H9 (cell line): ENCODE results near the gene ST6GALNAC3. TPM values are rescaled to one million over a fixed set of nuclear protein-coding genes. Genes with fewer than 3 reads are reported as not detected.
A peak's percentile ranks its signal among the peaks of the same experiment; 100 is the strongest.

Source experiments
- DNase-seq: peaks from one replicate; pipeline ENCODE4 v3.0.0-alpha.2; 2017
- H2AFZ ChIP-seq: one replicate; pipeline ENCODE4 v1.6.1; 2013; ENCODE audit warnings: mild to moderate bottlenecking, low read length, control low read depth, moderate library complexity
- H2AK5ac ChIP-seq: 2 replicates; pipeline ENCODE4 v1.6.1; 2013; ENCODE audit warnings: low read length, control low read depth, mixed read lengths; ENCODE audit not compliant: insufficient read length
- H2BK120ac ChIP-seq: one replicate; pipeline ENCODE4 v1.6.1; 2013; ENCODE audit warnings: low read depth, mild to moderate bottlenecking, low read length, control low read depth, inconsistent platforms; ENCODE audit not compliant: poor library complexity, severe bottlenecking
- H2BK12ac ChIP-seq: 2 replicates; pipeline ENCODE4 v1.6.1; 2013; ENCODE audit warnings: low read length, control low read depth, mixed read lengths, low read depth; ENCODE audit not compliant: insufficient read length
- H2BK15ac ChIP-seq: 2 replicates; pipeline ENCODE4 v1.6.1; 2013; ENCODE audit warnings: low read depth, low read length, control low read depth
- H2BK20ac ChIP-seq: one replicate; pipeline ENCODE4 v1.6.1; 2013; ENCODE audit warnings: low read depth, mild to moderate bottlenecking, low read length, control low read depth, inconsistent platforms; ENCODE audit not compliant: poor library complexity, severe bottlenecking
- H2BK5ac ChIP-seq: 2 replicates; pipeline ENCODE4 v1.6.1; 2013; ENCODE audit warnings: low read length, control low read depth, mixed read lengths; ENCODE audit not compliant: insufficient read length
- H3K14ac ChIP-seq: 2 replicates; pipeline ENCODE4 v1.6.1; 2013; ENCODE audit warnings: low read length, control low read depth; ENCODE audit not compliant: insufficient read depth
- H3K18ac ChIP-seq: 2 replicates; pipeline ENCODE4 v1.6.1; 2013; ENCODE audit warnings: low read depth, mild to moderate bottlenecking, mixed read lengths, low read length, control low read depth; ENCODE audit not compliant: insufficient read length
- H3K23ac ChIP-seq: 2 replicates; pipeline ENCODE4 v1.6.1; 2013; ENCODE audit warnings: low read length, control low read depth, mixed read lengths, low read depth; ENCODE audit not compliant: insufficient read length
- H3K23me2 ChIP-seq: 2 replicates; pipeline ENCODE4 v1.6.1; 2013; ENCODE audit warnings: low read depth, mild to moderate bottlenecking, mixed read lengths, low read length, control low read depth; ENCODE audit not compliant: insufficient read length, poor library complexity, severe bottlenecking
- H3K27ac ChIP-seq: 2 replicates; pipeline ENCODE4 v1.5.1; 2013; ENCODE audit warnings: low read length, control low read depth, mixed read lengths, low read depth; ENCODE audit not compliant: insufficient read length
- H3K27me3 ChIP-seq: 2 replicates; pipeline ENCODE4 v1.6.1; 2013; ENCODE audit warnings: low read length, control low read depth, inconsistent platforms; ENCODE audit not compliant: insufficient read depth
- H3K4ac ChIP-seq: 2 replicates; pipeline ENCODE4 v1.6.1; 2013; ENCODE audit warnings: low read depth, mild to moderate bottlenecking, control low read depth, inconsistent platforms, low read length, moderate library complexity
- H3K4me1 ChIP-seq: 2 replicates; pipeline ENCODE4 v1.6.1; 2013; ENCODE audit warnings: low read length, control low read depth, inconsistent platforms; ENCODE audit not compliant: insufficient read depth
- H3K4me2 ChIP-seq: 2 replicates; pipeline ENCODE4 v1.6.1; 2013; ENCODE audit warnings: low read length, control low read depth, mixed read lengths; ENCODE audit not compliant: insufficient read length, insufficient read depth
- H3K56ac ChIP-seq: 2 replicates; pipeline ENCODE4 v1.6.1; 2013; ENCODE audit warnings: low read depth, mild to moderate bottlenecking, mixed read lengths, low read length, control low read depth; ENCODE audit not compliant: insufficient read length
- H3K79me1 ChIP-seq: 2 replicates; pipeline ENCODE4 v1.6.1; 2013; ENCODE audit warnings: low read depth, mild to moderate bottlenecking, moderate library complexity, low read length, control low read depth, inconsistent platforms; ENCODE audit not compliant: insufficient read depth, poor library complexity, severe bottlenecking
- H3K79me2 ChIP-seq: 2 replicates; pipeline ENCODE4 v1.6.1; 2013; ENCODE audit warnings: low read length, control low read depth, inconsistent platforms; ENCODE audit not compliant: insufficient read depth
- H3K9ac ChIP-seq: 2 replicates; pipeline ENCODE4 v1.6.1; 2013; ENCODE audit warnings: low read length, control low read depth, mixed read lengths; ENCODE audit not compliant: insufficient read length; ENCODE audit errors: extremely low read depth
- H3K9me3 ChIP-seq: one replicate; pipeline ENCODE4 v1.6.1; 2013; ENCODE audit warnings: low read depth, low read length, inconsistent platforms; ENCODE audit not compliant: control insufficient read depth
- H3T11ph ChIP-seq: one replicate; pipeline ENCODE4 v1.6.1; 2013; ENCODE audit warnings: mild to moderate bottlenecking, low read length, control low read depth, inconsistent platforms
- H4K20me1 ChIP-seq: one replicate; pipeline ENCODE4 v1.6.1; 2013; ENCODE audit not compliant: control insufficient read depth, insufficient read length, insufficient read depth
- H4K5ac ChIP-seq: 2 replicates; pipeline ENCODE4 v1.6.1; 2013; ENCODE audit warnings: low read depth, mild to moderate bottlenecking, mixed read lengths, low read length, control low read depth; ENCODE audit not compliant: insufficient read length
- H4K8ac ChIP-seq: replicated peaks from 2 replicates; pipeline ENCODE4 v1.6.1; 2013; ENCODE audit warnings: low read length, control low read depth, mixed read lengths, low read depth; ENCODE audit not compliant: insufficient read length
- H4K91ac ChIP-seq: 2 replicates; pipeline ENCODE4 v1.6.1; 2013; ENCODE audit warnings: low read depth, mild to moderate bottlenecking, moderate library complexity, mixed read lengths, low read length, control low read depth; ENCODE audit not compliant: insufficient read length
- H3K27ac Mint-ChIP-seq, 3 experiments: 2 replicates in 2 of 3; 3 replicates in 1 of 3; pipeline ENCODE4 v1.8.0; 2020 to 2021; ENCODE audit warnings: mixed read lengths in 3 of 3, mild to moderate bottlenecking in 1 of 3, moderate library complexity in 1 of 3
- H3K27me3 Mint-ChIP-seq: 2 replicates; pipeline ENCODE4 v1.8.0; 2021; ENCODE audit warnings: low read depth, mild to moderate bottlenecking, moderate library complexity, mixed read lengths
- H3K36me3 Mint-ChIP-seq, 3 experiments: 2 replicates in 2 of 3; 3 replicates in 1 of 3; pipeline ENCODE4 v1.8.0; 2020 to 2021; ENCODE audit warnings: low read depth in 3 of 3, mixed read lengths in 3 of 3; ENCODE audit not compliant: insufficient read depth in 1 of 3
- H3K4me1 Mint-ChIP-seq, 2 experiments: 2 replicates each; pipeline ENCODE4 v1.8.0; 2020; ENCODE audit warnings: mixed read lengths in 2 of 2
- H3K4me3 Mint-ChIP-seq, 2 experiments: 2 replicates in 1 of 2; 3 replicates in 1 of 2; pipeline ENCODE4 v1.8.0; 2020 to 2021; ENCODE audit warnings: mild to moderate bottlenecking in 2 of 2, mixed read lengths in 2 of 2, moderate library complexity in 1 of 2
- H3K9me3 Mint-ChIP-seq, 2 experiments: 2 replicates in 1 of 2; 3 replicates in 1 of 2; pipeline ENCODE4 v1.8.0; 2020; ENCODE audit warnings: mild to moderate bottlenecking in 2 of 2, mixed read lengths in 2 of 2, moderate library complexity in 1 of 2
- CTCF ChIP-seq: fragments of 200-600 bp; sonication (generic); conservative IDR thresholded peaks from 3 replicates; pipeline ENCODE4 v1.8.0; 2021; ENCODE audit warnings: antibody characterized with exemption, mild to moderate bottlenecking
- WGBS: extraction: QIAGEN DNeasy Blood & Tissue Kit; methylation state at CpG from one replicate; pipeline ENCODE4 v1.1.7; 2013; ENCODE audit warnings: missing lambda C conversion rate, low lambda C conversion rate, mixed read lengths; ENCODE audit not compliant: insufficient read length; ENCODE audit errors: extremely low coverage; 5-methylcytosine and 5-hydroxymethylcytosine counted together
- total RNA-seq: library from RNA; stranded (reverse); gene quantifications from 2 replicates; pipeline ENCODE4 v1.2.1, GENCODE V29; 2021

Gene ST6GALNAC3
- total RNA-seq, 1 experiment from 2014 or later: 11.2 TPM

- Histone ChIP-seq H3K4me1 (peaks cover 9% of the 10 kb centered on the region), H3K4me2 (no peak overlapping the region), H4K20me1 (no peaks in the 10 kb centered on the region), H3K9me3 (no peaks in the 10 kb centered on the region), H4K5ac (no peak overlapping the region), H3K56ac (no peak overlapping the region), H4K8ac (no peak overlapping the region), H2AK5ac (no peak overlapping the region), H3K27me3 (no peaks in the 10 kb centered on the region), H2BK5ac (no peak overlapping the region), H3K4ac (no peak overlapping the region), H2BK12ac (no peak overlapping the region), H3T11ph (no peak overlapping the region), H2AFZ (no peak overlapping the region), H3K23me2 (no peaks in the 10 kb centered on the region), H2BK120ac (no peak overlapping the region), H2BK15ac (no peak overlapping the region), H4K91ac (no peak overlapping the region), H3K14ac (no peak overlapping the region), H2BK20ac (no peak overlapping the region), H3K79me1 (no peaks in the 10 kb centered on the region), H3K23ac (no peak overlapping the region), H3K9ac (no peak overlapping the region), H3K18ac (no peak overlapping the region), H3K27ac (no peak overlapping the region), H3K79me2 (no peaks in the 10 kb centered on the region)
- DNase-seq: no peak
- no peaks in the 10 kb centered on the region; a peak in 2 of 5 replicates for H3K9me3 Mint-ChIP-seq
- peak overlapping the region in 1 of 3 experiments; percentile 16; a peak in 2 of 7 replicates for H3K27ac Mint-ChIP-seq
- H3K36me3 Mint-ChIP-seq: no peaks in the 10 kb centered on the region
- peaks cover 30 to 46% of the 10 kb centered on the region in 2 experiments for H3K4me1 Mint-ChIP-seq
- no CpG with 5 or more reads among the region's 1 CpG for WGBS
- H3K27me3 Mint-ChIP-seq: no peaks in the 10 kb centered on the region
- no peak for TF ChIP-seq CTCF
- H3K4me3 Mint-ChIP-seq: no peak overlapping the region
Measured at GRCh38 chr1:76048219-76048618, 26.3 kb upstream of the ST6GALNAC3 start.
